RCC 7860 (cell line): ENCODE data around the gene JADE3.

Source experiments
- DNase-seq: peaks from one replicate; pipeline ENCODE4 v3.0.0-alpha.2; 2015; ENCODE audit warnings: low spot score
- FAIRE-seq: peaks from 2 replicates; lab custom pipeline; 2012; peaks lifted over from hg19 to GRCh38; lab: Jason Lieb, UNC

JADE3 gene

DNA sequence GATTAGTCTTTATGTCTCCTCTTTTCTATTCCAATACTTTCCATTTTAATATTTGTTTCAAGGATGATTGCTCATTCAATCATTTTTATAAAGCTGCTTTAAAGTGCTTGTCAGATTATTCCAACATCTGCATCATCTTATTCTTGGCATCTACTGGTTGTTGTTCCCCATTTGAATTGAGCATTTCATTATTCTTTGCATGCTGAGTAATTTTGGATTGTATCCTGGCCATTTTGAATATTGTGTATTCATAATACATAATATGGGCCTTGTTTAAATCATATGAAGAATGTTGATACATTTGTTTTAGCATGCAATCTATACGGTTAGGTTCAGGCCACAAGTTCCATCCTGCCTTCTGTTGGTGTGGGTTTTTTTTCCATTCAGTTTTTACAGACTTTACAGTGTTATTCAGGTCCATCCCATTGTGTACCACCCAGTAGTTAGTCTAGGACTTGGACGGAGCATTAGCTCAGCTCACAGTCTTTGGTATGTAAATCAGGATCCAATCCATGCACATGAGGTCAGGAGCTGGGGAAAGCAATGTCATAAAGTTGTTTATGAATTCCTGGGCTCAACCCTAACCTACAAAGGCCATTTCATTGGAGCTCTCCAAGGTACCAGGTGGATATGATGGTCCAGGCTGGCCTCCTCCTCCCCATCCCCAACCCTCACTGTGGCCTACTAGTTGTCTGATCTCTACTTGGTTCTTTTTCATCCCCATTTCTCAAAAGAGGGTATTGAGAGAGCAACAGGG lies 186.3 kb downstream of the JADE3 start:
- no peak for FAIRE-seq
- no peak for DNase-seq

DNA sequence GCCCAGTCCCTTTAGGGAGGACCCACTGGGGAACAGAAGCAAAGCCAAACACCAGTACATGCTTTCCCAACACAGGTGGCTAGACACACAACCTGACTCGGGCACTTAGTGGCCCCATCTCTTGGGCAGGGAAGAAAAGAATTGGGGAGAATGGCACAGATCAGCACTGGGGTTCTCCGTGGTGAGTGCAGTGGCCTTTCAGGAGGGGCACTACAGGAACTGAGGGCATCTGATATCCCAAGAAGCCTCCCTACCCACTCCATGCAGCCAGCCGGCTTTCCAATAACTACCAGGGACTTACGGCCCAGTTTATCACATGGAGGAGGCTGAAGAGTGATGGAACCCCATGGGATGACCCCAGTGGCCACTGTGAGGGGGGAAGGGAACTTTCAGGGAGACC lies 189.0 kb downstream of the JADE3 start:
- no peak for DNase-seq
- FAIRE-seq: no peak
